NCI-H2081 (cell line): ENCODE data around the gene KLHDC3.
"Not testable (repeated sequence)": the region's sequence is repeated elsewhere in the genome, so short reads cannot be mapped to it uniquely, and the experiment has no call there.

Source experiments
- DNase-seq, 2 experiments: peaks; one replicate each; lab custom pipeline; 2025; lab: John Stamatoyannopoulos, UW

KLHDC3 gene

DNA sequence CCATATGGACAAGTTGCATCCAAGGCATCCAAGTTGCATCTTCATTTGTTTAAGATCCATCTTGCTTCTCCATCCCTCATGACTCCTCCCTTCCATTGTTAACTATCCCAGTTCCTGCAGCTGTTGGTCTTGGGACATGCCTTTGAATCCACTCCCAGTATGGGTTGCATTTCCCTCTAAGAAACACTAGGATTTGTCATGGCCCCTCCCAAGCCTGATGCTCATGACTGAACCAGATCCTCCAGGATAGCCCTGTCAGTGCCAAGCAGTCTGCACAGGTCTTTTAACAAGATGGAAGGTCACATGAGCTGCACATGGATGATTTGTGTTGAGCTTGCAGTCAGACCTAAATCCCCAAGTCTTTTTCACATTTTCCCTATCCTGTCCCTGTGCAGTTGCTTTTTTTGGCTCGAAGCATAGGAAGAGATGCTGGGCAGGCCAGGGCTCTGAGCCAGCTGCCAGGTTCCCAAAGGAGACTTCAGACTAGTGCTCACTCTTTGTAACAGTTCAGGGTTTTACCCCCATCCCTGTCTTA lies 25.5 kb upstream of the KLHDC3 start:
- DNase-seq: no peak

DNA sequence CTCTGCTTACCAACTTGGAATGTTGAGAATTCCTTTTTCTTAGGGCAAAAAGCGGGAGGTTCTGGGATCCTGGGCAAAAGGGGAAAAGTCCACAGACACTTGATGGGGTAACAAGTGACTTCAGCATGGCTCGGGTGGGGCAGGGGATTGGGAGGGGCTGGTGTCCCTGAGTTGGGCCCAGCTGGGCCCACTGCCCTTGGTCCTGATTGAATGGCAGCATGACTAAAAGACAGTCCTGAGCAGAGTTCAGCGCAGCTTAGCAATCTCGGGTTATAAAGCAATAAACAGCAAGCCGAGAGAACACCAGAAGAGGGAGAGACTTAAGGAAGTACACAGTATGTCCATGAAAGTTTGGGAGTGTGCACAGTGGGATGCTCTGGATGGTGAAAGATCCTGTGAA lies 24.1 kb upstream of the KLHDC3 start:
- DNase-seq: no peak

GRCh38 chr6:42993445-42993844 lies 20.6 kb upstream of the KLHDC3 start:
- no peak for DNase-seq

GRCh38 chr6:42996513-42996912 lies 17.5 kb upstream of the KLHDC3 start:
- DNase-seq: no peak

- DNase-seq: not testable (repeated sequence)
These were observed 15.8 kb upstream of the KLHDC3 start for GRCh38 chr6:42998205-42998604.

- DNase-seq: no peak
These were observed 12.2 kb upstream of the KLHDC3 start for GRCh38 chr6:43001843-43002242.

GRCh38 chr6:43005844-43006243 lies 8.2 kb upstream of the KLHDC3 start:
- no peak for DNase-seq

- DNase-seq: no peak
These were observed 7.8 kb upstream of the KLHDC3 start for GRCh38 chr6:43006251-43006650.

- DNase-seq: no peak
These were observed 6.9 kb upstream of the KLHDC3 start for GRCh38 chr6:43007126-43007525.

- DNase-seq: peak in 1 of 2 experiments; percentile 43
These were observed 4.9 kb upstream of the KLHDC3 start for GRCh38 chr6:43009124-43009523.

- DNase-seq: no peak
These were observed 2.8 kb upstream of the KLHDC3 start for GRCh38 chr6:43011207-43011606.

DNA sequence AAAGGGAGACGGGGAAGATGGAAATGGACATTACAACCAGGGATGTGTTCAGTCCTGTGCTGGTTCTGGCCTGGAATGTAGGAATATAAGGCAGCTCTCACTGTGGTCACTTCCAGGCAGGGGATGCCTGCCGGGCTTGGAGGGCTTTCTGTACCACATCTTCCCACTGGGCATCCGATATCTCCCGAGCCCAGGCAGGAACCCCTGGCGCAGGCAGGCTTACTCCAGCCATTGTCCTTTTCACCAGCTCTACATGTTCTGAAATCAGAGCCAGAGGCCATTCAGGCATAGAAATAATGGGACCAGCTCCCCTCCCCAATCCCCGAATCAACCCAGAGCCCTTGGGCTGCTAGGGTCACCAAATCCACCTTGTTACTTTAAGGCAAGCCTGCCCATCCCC lies 1.7 kb upstream of the KLHDC3 start:
- no peak for DNase-seq

DNA sequence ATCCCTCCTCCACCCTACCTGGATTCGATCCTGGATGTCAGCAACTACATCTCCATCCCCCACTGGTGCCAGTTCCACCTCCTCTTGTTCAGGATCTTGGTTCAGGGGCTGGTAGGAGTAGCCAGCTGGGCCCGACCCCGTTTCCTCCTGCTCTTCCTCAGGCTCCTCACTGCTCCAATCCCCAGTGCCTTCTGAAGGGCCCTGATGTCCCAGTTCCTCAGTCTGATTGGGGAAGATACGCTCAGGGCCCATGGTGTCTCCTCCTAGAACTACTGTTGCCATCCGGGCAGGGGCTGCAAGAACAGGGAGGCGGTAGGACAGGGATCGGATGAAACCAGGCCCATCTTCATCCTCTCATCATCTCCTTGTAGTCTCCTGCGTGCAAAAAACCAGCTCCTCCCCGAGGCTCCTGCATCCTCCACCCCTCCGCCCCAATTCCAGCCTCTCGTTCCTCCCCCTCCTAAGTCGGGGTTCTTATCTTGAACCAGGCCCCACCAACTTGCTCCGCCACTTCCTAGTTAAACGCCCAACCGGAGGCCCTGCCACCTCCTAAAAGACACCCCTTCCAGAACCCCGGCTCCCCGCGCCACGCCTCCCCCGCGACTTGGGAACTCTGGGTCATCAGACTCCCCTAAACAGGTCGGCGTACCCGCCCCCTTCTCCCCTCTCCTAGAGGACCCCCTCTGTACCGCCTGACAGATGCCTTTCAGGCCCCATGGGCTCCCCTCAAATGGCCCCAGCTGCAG lies 779 bp upstream of the KLHDC3 start:
- no peak for DNase-seq

GRCh38 chr6:43014434-43014909 lies 423 bp downstream of the KLHDC3 start:
- DNase-seq: no peak

- DNase-seq: no peak
These were observed 2.3 kb downstream of the KLHDC3 start for GRCh38 chr6:43016176-43016942.

- DNase-seq: no peak
These were observed 2.9 kb downstream of the KLHDC3 start for GRCh38 chr6:43016943-43017334.

- no peak for DNase-seq
These were observed 5.1 kb downstream of the KLHDC3 start for GRCh38 chr6:43019152-43019551.

DNA sequence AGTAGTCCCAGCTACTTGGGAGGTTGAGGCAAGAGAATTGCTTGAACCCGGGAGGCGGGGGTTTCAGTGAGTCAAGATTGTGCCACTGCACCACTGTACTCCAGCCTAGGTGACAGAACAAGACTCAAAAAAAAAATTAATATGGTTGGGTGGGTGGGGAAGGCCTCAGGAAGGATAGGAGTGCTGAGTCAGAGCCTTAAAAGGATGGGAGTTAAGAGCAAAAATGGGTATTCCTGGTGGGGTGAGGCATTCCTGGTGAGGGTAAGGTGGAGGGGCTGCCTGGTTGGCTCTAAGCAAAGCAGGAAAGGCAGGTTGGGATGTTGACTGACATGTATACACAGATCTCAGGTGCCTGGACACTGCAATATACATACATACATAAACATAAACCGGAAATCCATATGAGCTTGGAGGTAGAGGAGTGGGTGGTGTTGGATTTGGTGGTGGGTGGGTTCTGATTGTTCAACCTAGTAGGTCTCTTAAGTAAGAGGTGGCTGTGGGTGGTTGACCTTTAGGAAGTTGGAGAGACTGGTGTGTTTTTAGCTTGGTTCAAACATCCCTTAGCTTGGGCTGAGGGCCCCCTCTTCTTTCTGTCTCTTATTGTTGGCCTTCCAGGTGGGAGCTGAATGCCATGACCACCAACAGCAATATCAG lies 6.1 kb downstream of the KLHDC3 start:
- no peak for DNase-seq

- no peak for DNase-seq
These were observed 6.8 kb downstream of the KLHDC3 start for GRCh38 chr6:43020847-43021246.

DNA sequence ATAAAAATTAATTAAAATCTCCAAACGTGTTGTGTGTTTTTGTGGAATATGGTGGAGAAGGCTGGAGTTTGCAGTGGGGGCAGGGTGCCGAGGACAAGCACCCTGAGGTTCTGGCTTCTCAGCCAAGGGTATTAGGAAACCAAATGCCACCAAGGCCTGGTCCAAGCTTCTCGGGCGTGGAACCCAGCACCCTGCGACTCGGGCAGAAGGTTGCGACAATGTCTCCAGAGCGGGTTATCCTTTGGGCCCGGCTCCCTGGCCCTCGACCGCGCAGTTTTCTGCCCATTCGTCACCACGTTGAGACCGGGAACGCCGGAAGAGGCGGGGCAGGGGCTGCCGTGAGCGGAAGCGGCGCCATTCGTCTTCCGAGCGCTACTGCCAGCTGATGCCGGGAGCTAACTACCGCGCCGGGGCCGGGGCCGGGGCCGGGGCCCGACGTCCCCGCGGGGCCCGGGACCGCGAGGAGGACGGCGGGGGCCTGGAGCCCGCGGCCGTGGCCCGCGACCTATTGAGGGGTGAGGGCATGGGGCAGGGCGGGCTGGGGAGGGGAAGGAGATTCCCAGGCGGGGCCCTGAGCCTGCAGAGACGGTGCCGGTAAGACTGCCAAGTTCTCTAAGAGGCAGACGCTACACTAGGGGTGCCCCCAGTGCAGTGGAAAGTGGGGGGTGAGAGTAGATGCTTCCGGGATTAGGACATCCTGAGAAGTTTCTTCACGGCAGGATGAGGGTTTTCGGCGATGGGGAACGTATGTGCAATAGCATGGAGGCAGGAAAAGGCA lies 7.4 kb downstream of the KLHDC3 start, which contains the start of gene RRP36:
RRP36 (plus strand) TSS at position 354 of the 778 bp plus-strand sequence; CDS start at position 386, 32 bp downstream.
- DNase-seq: peak; percentile 61 to 79

DNA sequence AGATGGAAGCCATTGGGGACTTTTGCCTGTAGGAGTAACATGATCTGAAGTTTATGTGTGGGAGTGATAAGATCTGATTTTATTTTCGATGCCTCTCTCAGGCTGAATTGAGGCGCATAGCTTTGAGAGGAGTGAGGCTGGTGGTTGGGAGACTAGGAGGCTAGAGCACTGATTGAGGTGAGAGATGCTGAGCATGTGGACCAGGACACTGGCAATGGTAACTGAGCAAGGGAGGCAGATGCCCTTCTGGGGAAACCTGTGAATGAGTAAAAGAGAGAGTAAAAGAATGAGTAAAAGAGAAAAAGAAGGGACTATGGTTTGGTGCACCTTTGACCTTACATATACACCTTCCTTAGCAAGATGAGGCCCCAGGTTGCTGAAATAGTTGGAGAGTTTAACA lies 10.4 kb downstream of the KLHDC3 start:
- DNase-seq: no peak

GRCh38 chr6:43026365-43026764 lies 12.3 kb downstream of the KLHDC3 start:
- DNase-seq: no peak
